Vagina (tissue), 2 donors: ENCODE results near the gene SH3RF2. TPM values are rescaled to one million over a fixed set of nuclear protein-coding genes. Genes with fewer than 3 reads are reported as not detected.
"Not testable (repeated sequence)": the region's sequence is repeated elsewhere in the genome, so short reads cannot be mapped to it uniquely, and the experiment has no call there.

Source experiments
- DNase-seq, 2 donors: peaks; one replicate each; pipeline ENCODE4 v3.0.0-alpha.2; 2017; ENCODE audit errors: extremely low spot score in 2 of 2
- H3K27ac ChIP-seq: fragments of 200-600 bp; sonication (generic); one replicate; pipeline ENCODE4 v1.5.1; 2019
- H3K27me3 ChIP-seq: fragments of 200-600 bp; sonication (generic); one replicate; pipeline ENCODE4 v1.5.1; 2019
- H3K36me3 ChIP-seq, 2 donors: fragments of 200-600 bp; sonication (generic); one replicate each; pipeline ENCODE4 v1.5.1; 2017 to 2019
- H3K4me1 ChIP-seq: fragments of 200-600 bp; sonication (generic); one replicate; pipeline ENCODE4 v1.5.1; 2019
- H3K4me3 ChIP-seq, 2 donors: fragments of 200-600 bp; sonication (generic); 1 replicate in 1 of 2; 2 replicates in 1 of 2; pipeline ENCODE4 v1.5.1; 2016 to 2019
- H3K9me3 ChIP-seq: fragments of 200-600 bp; sonication (generic); one replicate; pipeline ENCODE4 v1.5.1; 2019
- CTCF ChIP-seq, 3 experiments: fragments of 450-650 bp in 2 of 3; fragments of 200-600 bp in 1 of 3; sonication (generic) in 1 of 3; IDR thresholded peaks; one replicate each; pipeline ENCODE4 v1.5.1; 2017 to 2019; ENCODE audit warnings: antibody characterized with exemption in 3 of 3, mild to moderate bottlenecking in 2 of 3, moderate library complexity in 2 of 3
- POLR2A ChIP-seq, 2 donors: fragments of 450-650 bp; IDR thresholded peaks; one replicate each; pipeline ENCODE4 v1.6.1; 2017; ENCODE audit warnings: antibody characterized with exemption in 2 of 2, mild to moderate bottlenecking in 2 of 2, moderate library complexity in 2 of 2
- POLR2AphosphoS5 ChIP-seq, 2 donors: sonication (generic); formaldehyde crosslinking; IDR thresholded peaks; one replicate each; pipeline ENCODE4 v1.9.0; 2017; ENCODE audit warnings: antibody characterized with exemption in 2 of 2, mild to moderate bottlenecking in 2 of 2, low read depth in 1 of 2; ENCODE audit not compliant: insufficient read depth in 1 of 2
- intact Hi-C: fragments of 100-400 bp; cut with DNase I; formaldehyde crosslinking; loops from one replicate; pipeline ENCODE4 v1.15.1; 2023
- total RNA-seq: library from RNA; depleted of rRNA; stranded (reverse); fragments of >200 nt; gene quantifications from one replicate; pipeline ENCODE4 v1.2.3, GENCODE V29; 2016

SH3RF2 gene
- total RNA-seq, 1 donor from 2014 or later: 48.4 TPM

GRCh38 chr5:145987856-145988255 lies 51.5 kb downstream of the SH3RF2 start:
- Histone ChIP-seq H3K27me3 (no peaks in the 10 kb centered on the region), H3K4me1 (no peaks in the 10 kb centered on the region), H3K9me3 (no peaks in the 10 kb centered on the region), H3K27ac (no peak overlapping the region), H3K36me3 (no peaks in the 10 kb centered on the region), H3K4me3 (no peak overlapping the region)
- intact Hi-C loops: no loop called here
- TF ChIP-seq CTCF (IDR thresholded peaks at IDR 0.05) (no peak), POLR2A (IDR thresholded peaks at IDR 0.05) (no peak), POLR2AphosphoS5 (IDR thresholded peaks at IDR 0.05; ENCODE audit: insufficient read depth in 1 of 2, low read depth in 1 of 2) (no peak)
- DNase-seq: no peak

GRCh38 chr5:145988993-145989392 lies 52.6 kb downstream of the SH3RF2 start:
- TF ChIP-seq POLR2AphosphoS5 (IDR thresholded peaks at IDR 0.05; ENCODE audit: insufficient read depth in 1 of 2, low read depth in 1 of 2) (no peak), POLR2A (IDR thresholded peaks at IDR 0.05) (no peak), CTCF (IDR thresholded peaks at IDR 0.05) (no peak)
- no peak overlapping the region for H3K27ac ChIP-seq
- intact Hi-C loops: no loop called here
- no peak for DNase-seq
- H3K4me3 ChIP-seq: no peak overlapping the region
- H3K36me3 ChIP-seq: no peaks in the 10 kb centered on the region
- no peaks in the 10 kb centered on the region for H3K27me3 ChIP-seq
- H3K9me3 ChIP-seq: no peaks in the 10 kb centered on the region
- no peaks in the 10 kb centered on the region for H3K4me1 ChIP-seq

GRCh38 chr5:145989428-145989827 lies 53.0 kb downstream of the SH3RF2 start:
- DNase-seq: no peak
- no peaks in the 10 kb centered on the region for H3K36me3 ChIP-seq
- H3K9me3 ChIP-seq: no peaks in the 10 kb centered on the region
- intact Hi-C loops: no loop called here
- TF ChIP-seq POLR2A (IDR thresholded peaks at IDR 0.05): no peak
- no peak for TF ChIP-seq POLR2AphosphoS5 (IDR thresholded peaks at IDR 0.05; ENCODE audit: insufficient read depth in 1 of 2, low read depth in 1 of 2)
- no peak for TF ChIP-seq CTCF (IDR thresholded peaks at IDR 0.05)
- no peak overlapping the region for H3K27ac ChIP-seq
- H3K4me1 ChIP-seq: no peaks in the 10 kb centered on the region
- H3K27me3 ChIP-seq: no peaks in the 10 kb centered on the region
- no peak overlapping the region for H3K4me3 ChIP-seq

GRCh38 chr5:145990170-145990569 lies 53.8 kb downstream of the SH3RF2 start:
- intact Hi-C loops: no loop called here
- DNase-seq: no peak
- no peak for TF ChIP-seq POLR2A (IDR thresholded peaks at IDR 0.05)
- TF ChIP-seq CTCF (IDR thresholded peaks at IDR 0.05): no peak
- TF ChIP-seq POLR2AphosphoS5 (IDR thresholded peaks at IDR 0.05; ENCODE audit: insufficient read depth in 1 of 2, low read depth in 1 of 2): no peak

GRCh38 chr5:145991044-145991575 lies 54.7 kb downstream of the SH3RF2 start:
- H3K9me3 ChIP-seq: no peaks in the 10 kb centered on the region
- intact Hi-C loops: no loop called here
- no peaks in the 10 kb centered on the region for H3K36me3 ChIP-seq

More at GRCh38 chr5:145990170-145990569, 53.8 kb downstream of the SH3RF2 start:
- Histone ChIP-seq H3K4me1 (no peaks in the 10 kb centered on the region), H3K27me3 (no peaks in the 10 kb centered on the region), H3K4me3 (no peak overlapping the region), H3K27ac (no peak overlapping the region), H3K36me3 (no peaks in the 10 kb centered on the region), H3K9me3 (no peaks in the 10 kb centered on the region)

GRCh38 chr5:145993538-145993937 lies 57.2 kb downstream of the SH3RF2 start:
- H3K36me3 ChIP-seq, H3K27ac ChIP-seq, H3K4me1 ChIP-seq, intact Hi-C loops, DNase-seq, H3K27me3 ChIP-seq, H3K4me3 ChIP-seq, H3K9me3 ChIP-seq: not testable (repeated sequence)

More at GRCh38 chr5:145991044-145991575, 54.7 kb downstream of the SH3RF2 start:
- no peak for DNase-seq
- Histone ChIP-seq H3K4me3 (no peak overlapping the region), H3K27ac (no peak overlapping the region), H3K4me1 (no peaks in the 10 kb centered on the region), H3K27me3 (no peaks in the 10 kb centered on the region)
- TF ChIP-seq POLR2AphosphoS5 (IDR thresholded peaks at IDR 0.05; ENCODE audit: insufficient read depth in 1 of 2, low read depth in 1 of 2) (no peak), CTCF (IDR thresholded peaks at IDR 0.05) (no peak), POLR2A (IDR thresholded peaks at IDR 0.05) (no peak)
